Activated naive CD4-positive, alpha-beta T cell treated with anti-CD3 and anti-CD28 coated beads, Interleukin-2, amount 50 U/mL, for 72 hours (primary cell): ENCODE measurements around the gene MPIG6B. TPM values are rescaled to one million over a fixed set of nuclear protein-coding genes. Genes with fewer than 3 reads are reported as not detected.

ENCODE experiments used
- ATAC-seq, 2 donors: fragments of 150-1000 bp; cut with Tn5 transposase; 2 replicates each; pipeline ENCODE4 v1.10.0; 2021; ENCODE audit warnings: mild to moderate bottlenecking in 2 of 2, moderate library complexity in 2 of 2
- DNase-seq, 2 donors: peaks; one replicate each; pipeline ENCODE4 v3.0.0; 2021 to 2022; ENCODE audit warnings: low spot score in 2 of 2
- H3K27ac Mint-ChIP-seq, 2 donors: one replicate each; pipeline ENCODE4 v1.8.0; 2022; ENCODE audit warnings: mild to moderate bottlenecking in 2 of 2, mixed read lengths in 2 of 2
- H3K36me3 Mint-ChIP-seq, 2 donors: one replicate each; pipeline ENCODE4 v1.8.0; 2022; ENCODE audit warnings: mixed read lengths in 2 of 2
- H3K9me3 Mint-ChIP-seq, 2 donors: one replicate each; pipeline ENCODE4 v1.8.0; 2022; ENCODE audit warnings: mixed read lengths in 2 of 2
- total RNA-seq, 2 donors: library from RNA; stranded (reverse); gene quantifications; one replicate each; pipeline ENCODE4 v1.2.3, GENCODE V29; 2022

The MPIG6B gene, protein sequence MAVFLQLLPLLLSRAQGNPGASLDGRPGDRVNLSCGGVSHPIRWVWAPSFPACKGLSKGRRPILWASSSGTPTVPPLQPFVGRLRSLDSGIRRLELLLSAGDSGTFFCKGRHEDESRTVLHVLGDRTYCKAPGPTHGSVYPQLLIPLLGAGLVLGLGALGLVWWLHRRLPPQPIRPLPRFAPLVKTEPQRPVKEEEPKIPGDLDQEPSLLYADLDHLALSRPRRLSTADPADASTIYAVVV
- total RNA-seq = not detected

- Mint-ChIP-seq H3K27ac (peak within 1 kb of the TSS in 1 of 2 donors; percentile 12), H3K36me3 (no peaks in the 10 kb centered on the region), H3K9me3 (no peaks in the 10 kb centered on the region)
- DNase-seq (no peak), ATAC-seq (no peak)
Measured at GRCh38 chr6:31723245-31723979, at the start of gene MPIG6B. TSS of gene MPIG6B (plus strand) at chr6:31723373. CDS start at chr6:31723384, 11 bp downstream.

DNA sequence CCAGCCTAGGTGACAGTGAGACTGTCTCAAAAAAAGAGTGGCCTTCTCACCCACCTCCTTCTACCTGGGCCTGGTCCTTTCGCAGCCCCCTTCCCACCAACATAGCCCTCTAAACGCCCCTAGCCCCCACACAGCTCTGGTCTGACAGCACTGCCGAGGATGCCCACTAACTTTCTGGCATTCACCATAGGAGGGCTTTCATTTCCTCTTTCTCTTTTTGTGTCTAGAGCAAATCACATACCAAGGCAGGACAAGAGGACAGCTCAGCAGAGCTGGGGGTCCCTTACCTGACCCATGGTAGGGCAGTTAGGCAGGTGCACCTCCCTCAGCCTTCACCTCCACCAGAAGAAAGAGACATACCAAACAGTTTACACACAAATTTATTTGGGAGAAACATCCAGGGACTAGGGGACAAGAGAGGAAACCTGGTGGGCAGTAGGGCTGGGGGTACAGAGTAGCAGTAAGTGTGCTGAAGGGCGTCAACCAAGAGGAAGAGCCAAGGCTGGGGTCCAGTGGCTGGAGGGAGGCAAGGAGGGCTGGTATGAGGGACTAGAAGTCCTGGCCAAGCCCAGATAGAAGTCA, 46.8 kb upstream of the MPIG6B start:
- H3K36me3 Mint-ChIP-seq = peaks cover 0 to 7% of the 10 kb centered on the region in 2 donors
- ATAC-seq = no peak
- H3K27ac Mint-ChIP-seq = peak overlapping the region; percentile 19 to 21
- H3K9me3 Mint-ChIP-seq = no peaks in the 10 kb centered on the region
- DNase-seq = no peak

GRCh38 chr6:31676904-31677303, 46.3 kb upstream of the MPIG6B start:
- no peak for DNase-seq
- Mint-ChIP-seq H3K36me3 (peaks cover 0 to 6% of the 10 kb centered on the region in 2 donors), H3K27ac (peak overlapping the region in 1 of 2 donors; percentile 21), H3K9me3 (no peaks in the 10 kb centered on the region)
- ATAC-seq = no peak

GRCh38 chr6:31677955-31678354, 45.2 kb upstream of the MPIG6B start:
- ATAC-seq = no peak
- Mint-ChIP-seq H3K27ac (peak overlapping the region in 1 of 2 donors; percentile 29), H3K9me3 (no peaks in the 10 kb centered on the region), H3K36me3 (peaks cover 0 to 6% of the 10 kb centered on the region in 2 donors)
- no peak for DNase-seq

GRCh38 chr6:31680226-31681134, 42.7 kb upstream of the MPIG6B start, which contains the start of gene LY6G5C:
TSS of gene LY6G5C (minus strand) at chr6:31681067. CDS start at chr6:31680373, 694 bp downstream.
- H3K27ac Mint-ChIP-seq = peak within 1 kb of the TSS; percentile 15 to 83
- ATAC-seq = peak; percentile 64 to 74
- DNase-seq = peak; percentile 70 to 75
- H3K9me3 Mint-ChIP-seq = no peaks in the 10 kb centered on the region
- no peaks in the 10 kb centered on the region for H3K36me3 Mint-ChIP-seq

GRCh38 chr6:31681135-31681671, 42.0 kb upstream of the MPIG6B start:
- Mint-ChIP-seq H3K36me3 (no peaks in the 10 kb centered on the region), H3K27ac (peak overlapping the region in 1 of 2 donors; percentile 83), H3K9me3 (no peaks in the 10 kb centered on the region)
- DNase-seq (peak; percentile 56 to 66), ATAC-seq (peak; percentile 68 to 78)

DNA sequence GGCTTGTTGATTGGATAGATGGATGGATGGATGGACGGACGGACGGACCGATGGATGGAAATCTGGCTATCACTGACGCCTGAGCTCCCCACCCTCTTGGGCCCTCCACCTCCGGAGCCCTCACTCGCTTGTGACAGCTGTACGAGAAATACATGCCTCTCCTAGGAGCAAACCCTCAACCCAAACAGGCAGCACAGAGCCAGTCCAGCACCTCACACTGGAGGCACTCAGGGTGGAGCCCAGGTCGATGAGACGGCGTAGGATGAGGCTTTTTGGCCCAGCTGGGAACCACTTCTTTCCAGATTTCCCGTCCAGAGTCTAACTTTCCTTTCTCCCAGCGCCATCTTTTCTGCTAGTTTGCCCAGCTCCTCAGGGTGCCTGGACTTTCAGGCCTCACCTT, 39.6 kb upstream of the MPIG6B start:
- Mint-ChIP-seq H3K9me3 (no peaks in the 10 kb centered on the region), H3K36me3 (no peaks in the 10 kb centered on the region), H3K27ac (no peak overlapping the region)
- no peak for DNase-seq
- ATAC-seq = no peak

- DNase-seq (no peak), ATAC-seq (no peak)
- Mint-ChIP-seq H3K27ac (no peak overlapping the region), H3K9me3 (no peaks in the 10 kb centered on the region), H3K36me3 (no peaks in the 10 kb centered on the region)
Measured at GRCh38 chr6:31686483-31686882, 36.7 kb upstream of the MPIG6B start.

GRCh38 chr6:31687321-31687720, 35.9 kb upstream of the MPIG6B start:
- H3K36me3 Mint-ChIP-seq = no peaks in the 10 kb centered on the region
- DNase-seq (no peak), ATAC-seq (no peak)
- H3K9me3 Mint-ChIP-seq = no peaks in the 10 kb centered on the region
- no peak overlapping the region for H3K27ac Mint-ChIP-seq

GRCh38 chr6:31687860-31688693, 35.1 kb upstream of the MPIG6B start:
- DNase-seq (no peak), ATAC-seq (no peak)
- no peaks in the 10 kb centered on the region for H3K9me3 Mint-ChIP-seq
- peak overlapping the region in 1 of 2 donors; percentile 48 for H3K27ac Mint-ChIP-seq
- H3K36me3 Mint-ChIP-seq = peaks cover 0 to 4% of the 10 kb centered on the region in 2 donors

GRCh38 chr6:31689249-31690110, 33.7 kb upstream of the MPIG6B start:
- ATAC-seq = peak in 1 of 2 donors; percentile 46
- peaks cover 0 to 6% of the 10 kb centered on the region in 2 donors for H3K36me3 Mint-ChIP-seq
- peak in 1 of 2 donors; percentile 31 for DNase-seq
- no peaks in the 10 kb centered on the region for H3K9me3 Mint-ChIP-seq
- H3K27ac Mint-ChIP-seq = peak overlapping the region; percentile 83 to 93

DNA sequence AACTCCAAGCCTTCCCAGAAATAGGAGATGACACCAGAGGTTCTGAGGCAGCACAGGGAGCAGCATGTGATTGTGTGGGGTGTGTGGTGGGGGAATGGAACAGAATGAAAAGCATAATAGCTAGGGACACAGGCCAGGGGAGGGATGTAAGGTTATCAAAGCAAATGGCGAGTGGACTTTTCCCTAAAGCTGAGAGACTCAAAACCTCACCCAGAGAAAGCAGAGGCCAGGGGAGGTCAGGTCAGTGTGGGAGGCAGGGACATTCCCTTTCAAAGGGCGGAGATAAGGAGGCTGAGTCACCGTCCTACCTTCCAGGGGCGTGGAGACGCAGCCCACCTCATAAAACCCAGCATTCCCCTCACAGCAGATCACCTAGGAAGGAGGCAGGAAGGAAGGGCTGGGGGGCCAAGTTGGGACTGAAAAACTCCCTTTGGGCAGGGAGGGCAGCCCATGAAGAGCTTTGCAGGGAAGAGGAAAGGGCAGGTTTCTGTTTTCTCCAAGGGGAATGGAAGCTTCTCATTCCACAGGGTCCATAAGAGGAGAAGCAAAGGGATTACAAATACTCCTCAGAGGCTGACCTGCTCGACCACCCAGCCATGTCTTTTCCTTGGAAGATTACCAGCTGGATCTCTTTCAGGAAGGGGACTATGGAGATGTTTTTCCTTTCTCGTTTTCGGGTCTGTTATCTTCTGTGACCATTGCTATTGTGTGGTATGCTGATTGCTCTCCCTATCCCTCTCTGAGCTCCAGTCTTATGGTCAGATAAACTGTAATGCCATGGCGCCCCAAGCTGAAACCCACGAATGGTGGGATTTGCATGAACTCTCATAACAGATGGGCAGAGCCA, 32.7 kb upstream of the MPIG6B start:
- Mint-ChIP-seq H3K9me3 (no peaks in the 10 kb centered on the region), H3K36me3 (peaks cover 0 to 6% of the 10 kb centered on the region in 2 donors), H3K27ac (peak overlapping the region; percentile 83 to 93)
- ATAC-seq = peak in 1 of 2 donors; percentile 69
- DNase-seq = no peak

DNA sequence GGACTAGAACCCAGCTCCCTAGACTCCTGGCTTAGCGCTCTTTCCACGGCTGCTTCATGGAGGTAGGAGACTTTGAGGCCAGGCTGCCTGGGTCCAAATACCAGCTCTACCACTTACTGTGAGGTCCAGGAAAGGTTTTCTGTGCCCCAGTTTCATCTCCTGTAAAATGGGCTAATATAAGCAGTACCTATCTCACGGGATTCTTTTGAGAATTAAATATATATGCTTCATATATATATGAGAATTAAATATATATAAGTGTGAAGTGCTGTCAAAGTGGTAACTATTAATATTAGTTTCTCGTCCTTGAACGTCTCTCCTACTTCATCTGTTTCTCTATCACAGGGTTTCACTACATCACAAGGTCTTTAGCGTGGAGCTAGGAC, 32.1 kb upstream of the MPIG6B start:
- peaks cover 0 to 6% of the 10 kb centered on the region in 2 donors for H3K36me3 Mint-ChIP-seq
- no peak overlapping the region for H3K27ac Mint-ChIP-seq
- ATAC-seq (no peak), DNase-seq (no peak)
- no peaks in the 10 kb centered on the region for H3K9me3 Mint-ChIP-seq

DNA sequence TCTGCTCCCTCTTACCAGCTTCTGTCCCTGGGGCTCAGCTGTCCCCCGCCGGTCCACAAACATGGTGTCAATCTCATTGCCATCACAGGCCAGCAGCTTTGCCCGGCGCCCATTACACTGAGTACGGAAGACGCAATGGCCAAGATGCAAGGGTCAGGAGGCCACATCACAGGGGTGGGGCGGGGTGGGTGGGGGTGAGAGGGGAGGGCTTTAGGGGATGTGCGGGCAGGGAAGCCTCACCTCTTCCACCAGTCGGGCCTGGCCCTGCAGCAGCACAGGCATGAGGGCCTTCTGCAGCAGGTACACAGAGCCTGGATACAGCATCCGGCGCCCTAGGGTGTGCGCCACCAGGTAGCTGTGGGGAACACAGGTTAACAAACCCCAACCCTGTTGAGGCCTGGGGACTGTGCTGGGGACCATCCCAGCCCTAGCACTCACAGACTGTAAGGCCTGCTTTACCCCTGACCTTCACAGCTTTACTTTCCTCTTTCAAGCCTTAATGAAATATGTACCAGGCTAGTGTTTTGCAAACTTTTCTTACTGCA, 31.5 kb upstream of the MPIG6B start:
- H3K27ac Mint-ChIP-seq = no peak overlapping the region
- no peak for DNase-seq
- no peaks in the 10 kb centered on the region for H3K9me3 Mint-ChIP-seq
- no peak for ATAC-seq
- H3K36me3 Mint-ChIP-seq = peaks cover 0 to 6% of the 10 kb centered on the region in 2 donors
